IPS DF 4.7 (cell line): Measurements from ENCODE around the gene CDK6.

Experiments used
- DNase-seq: peaks from one replicate; pipeline ENCODE4 v3.0.0-alpha.2; 2013; ENCODE audit warnings: low spot score; ENCODE audit errors: extremely low read depth

Gene CDK6

GRCh38 chr7:92682903-92683539 lies 153.4 kb downstream of the CDK6 start:
- no peak for DNase-seq

- no peak for DNase-seq
Measured at GRCh38 chr7:92682330-92682729, 154.0 kb downstream of the CDK6 start.

DNA sequence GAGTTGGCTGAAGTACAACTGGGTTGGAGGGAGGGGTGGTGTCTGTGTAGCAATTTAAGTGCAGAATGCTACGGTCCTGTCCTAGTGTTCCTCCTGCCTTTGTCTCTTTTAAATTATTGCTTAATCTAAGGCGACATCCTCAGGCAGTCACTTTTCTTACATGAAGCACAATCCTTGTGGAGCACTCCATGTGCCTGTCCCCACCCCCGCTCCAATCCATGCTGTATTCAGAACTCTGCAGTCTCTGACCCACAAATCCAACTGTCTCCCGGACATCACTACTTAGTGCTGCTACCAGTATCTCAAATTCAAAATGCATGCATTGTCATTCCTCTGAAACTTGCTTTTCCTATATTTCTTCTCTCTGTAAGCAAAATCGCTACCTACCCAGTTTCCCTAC lies 154.7 kb downstream of the CDK6 start:
- DNase-seq = no peak

DNA sequence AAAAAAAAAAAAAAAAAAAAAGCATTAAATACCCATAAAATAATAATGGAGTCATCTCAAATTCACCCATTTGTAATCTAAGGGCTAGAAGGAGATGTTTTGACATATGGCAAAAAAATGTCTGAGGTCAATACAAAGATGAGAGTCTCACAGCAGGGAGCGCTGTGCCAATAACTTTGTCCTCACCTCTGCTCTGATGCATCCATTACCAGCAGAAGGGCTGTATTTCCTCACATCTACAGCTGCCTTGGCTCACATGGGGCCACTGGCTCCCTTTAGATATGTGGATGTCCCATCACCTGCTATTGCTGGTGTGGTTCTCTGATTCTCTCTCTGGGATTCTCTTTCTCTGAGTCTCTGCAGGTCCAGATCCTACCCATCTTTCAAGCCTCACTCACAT lies 155.9 kb downstream of the CDK6 start:
- DNase-seq = no peak

GRCh38 chr7:92678291-92678920 lies 158.0 kb downstream of the CDK6 start:
- DNase-seq = no peak

DNA sequence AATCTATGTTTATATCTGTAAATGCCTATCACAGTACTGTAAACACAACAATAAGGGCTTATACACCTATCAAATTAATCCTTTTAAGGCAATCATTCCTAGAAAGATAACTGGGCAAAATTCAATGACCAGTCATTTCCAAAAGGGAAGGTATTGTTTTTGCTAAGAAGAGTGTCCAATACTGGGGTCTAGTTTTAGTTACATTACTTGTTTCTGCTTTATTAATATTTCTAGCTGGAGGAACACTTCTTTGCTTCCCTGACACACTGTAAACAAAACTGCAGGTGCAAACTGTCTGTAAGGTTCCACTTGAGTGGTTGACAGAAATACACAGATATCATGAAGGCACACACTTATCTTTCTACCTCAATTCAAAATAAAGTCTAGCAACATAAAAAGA lies 162.0 kb downstream of the CDK6 start:
- DNase-seq = no peak

DNA sequence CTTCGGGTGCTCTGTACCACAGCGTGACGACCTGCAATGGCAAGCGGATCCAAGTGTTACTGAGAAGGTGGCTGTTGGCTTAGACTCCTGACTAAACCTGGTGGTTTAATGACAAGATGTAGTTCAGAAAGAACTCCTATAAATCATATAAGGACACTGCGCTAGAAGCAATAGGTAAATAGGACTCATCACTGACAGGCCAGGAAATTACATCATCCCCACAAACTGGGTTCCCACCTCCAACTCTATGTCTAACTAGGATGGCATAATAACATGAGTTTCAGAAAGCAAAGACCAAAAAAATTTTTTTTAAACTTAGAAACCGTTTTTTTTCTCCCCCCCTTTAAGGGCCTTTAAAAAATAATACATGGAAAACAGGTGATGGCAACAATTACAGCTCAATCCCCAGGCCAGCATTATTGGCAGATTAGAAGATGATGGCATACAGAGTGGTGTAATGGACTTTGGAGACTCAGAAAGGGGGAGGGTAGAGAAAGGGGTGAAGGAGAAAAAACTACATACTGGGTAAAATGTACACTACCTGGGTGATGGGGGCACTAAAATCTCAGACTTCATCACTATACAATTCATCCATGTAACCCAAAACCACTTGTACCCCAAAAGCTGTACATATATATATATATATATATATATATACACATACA lies 164.7 kb downstream of the CDK6 start:
- DNase-seq = no peak

DNA sequence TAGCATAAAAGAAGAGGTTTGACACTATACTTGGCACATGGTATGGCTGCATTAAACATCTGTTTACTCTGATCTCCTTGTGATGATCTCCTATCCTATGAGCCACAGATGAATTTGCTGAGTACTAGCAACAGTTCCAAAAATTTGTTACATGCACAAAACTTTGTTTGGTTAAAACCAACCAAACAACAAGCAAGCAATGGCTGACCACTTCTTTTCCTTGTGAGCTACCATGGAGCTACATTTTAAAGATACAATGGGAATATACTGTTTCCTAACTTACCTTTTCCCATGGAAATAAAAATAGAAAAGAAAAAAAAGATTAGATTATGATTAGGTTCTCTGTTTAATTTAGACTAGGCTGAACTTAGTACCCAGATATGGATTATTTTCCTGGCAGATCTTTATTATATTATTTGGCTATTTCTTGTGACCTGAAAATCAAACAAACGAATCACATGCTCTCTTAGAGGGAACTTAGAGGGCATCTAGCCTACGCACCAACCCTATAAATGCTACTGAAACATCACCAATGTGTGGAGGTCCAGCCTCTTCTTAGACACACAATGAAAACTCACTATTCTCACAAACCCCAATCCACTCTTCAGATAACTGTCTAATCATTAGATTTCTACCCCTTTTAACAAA lies 166.0 kb downstream of the CDK6 start:
- DNase-seq = no peak

- no peak for DNase-seq
Measured at GRCh38 chr7:92669616-92670165, 166.7 kb downstream of the CDK6 start.

- DNase-seq = no peak
Measured at GRCh38 chr7:92668564-92668963, 167.8 kb downstream of the CDK6 start.

GRCh38 chr7:92667816-92668535 lies 168.4 kb downstream of the CDK6 start:
- no peak for DNase-seq

DNA sequence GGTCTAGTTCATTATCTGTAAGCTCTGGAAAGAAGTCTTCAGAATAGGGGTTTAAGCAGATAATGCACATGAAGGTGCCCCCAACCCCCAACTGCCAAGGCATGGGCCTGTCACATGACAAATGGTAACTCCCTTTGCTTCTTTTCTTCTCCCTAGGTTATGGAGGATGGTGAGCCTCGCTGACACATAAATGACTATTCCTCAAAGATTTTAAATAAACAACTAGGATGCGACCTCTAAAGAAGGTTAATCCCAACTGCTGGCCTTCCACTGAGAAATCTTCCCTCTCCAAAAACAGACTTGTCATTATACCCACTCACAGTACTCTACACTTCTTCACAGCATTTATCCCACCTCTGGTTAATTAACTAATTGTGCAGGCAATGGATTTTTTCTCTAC lies 170.4 kb downstream of the CDK6 start:
- DNase-seq = no peak

GRCh38 chr7:92661651-92662050 lies 174.7 kb downstream of the CDK6 start:
- no peak for DNase-seq

DNA sequence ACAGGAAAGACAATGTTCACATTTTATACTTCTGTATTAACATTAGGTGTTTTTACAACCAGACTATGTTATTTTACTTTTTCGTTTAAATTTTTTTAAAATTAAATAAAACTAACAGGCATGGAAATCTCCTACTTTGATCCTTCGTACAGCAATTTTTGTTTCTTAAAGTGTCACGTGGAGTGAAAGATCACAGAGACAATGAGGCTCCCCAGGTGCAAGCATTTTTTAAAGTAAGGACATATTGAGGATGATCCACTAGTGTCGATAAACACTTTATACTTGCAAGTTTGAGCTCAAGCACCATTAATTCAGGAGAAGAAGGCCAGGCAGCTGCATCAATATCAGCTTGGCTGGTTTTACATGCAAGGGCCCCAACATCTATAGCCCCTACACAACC lies 177.7 kb downstream of the CDK6 start:
- no peak for DNase-seq

DNA sequence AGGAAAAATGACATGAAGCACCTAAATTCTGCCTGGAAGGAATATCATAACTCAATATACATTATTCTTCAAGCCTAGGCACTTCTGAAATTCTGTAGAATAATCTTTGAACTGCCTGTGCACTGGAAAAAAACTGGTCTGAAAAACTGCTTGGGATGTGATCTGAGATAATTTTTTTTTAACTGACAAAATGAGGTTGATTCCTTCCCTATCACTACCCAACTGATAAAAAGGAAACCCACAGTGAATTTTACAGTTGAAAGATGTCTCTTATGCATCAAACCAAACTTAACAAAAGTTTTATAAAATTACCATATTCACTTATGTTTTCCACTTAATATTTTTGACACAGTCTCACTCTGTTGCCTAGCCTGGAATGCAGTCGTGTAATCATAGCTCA lies 179.0 kb downstream of the CDK6 start:
- no peak for DNase-seq

DNA sequence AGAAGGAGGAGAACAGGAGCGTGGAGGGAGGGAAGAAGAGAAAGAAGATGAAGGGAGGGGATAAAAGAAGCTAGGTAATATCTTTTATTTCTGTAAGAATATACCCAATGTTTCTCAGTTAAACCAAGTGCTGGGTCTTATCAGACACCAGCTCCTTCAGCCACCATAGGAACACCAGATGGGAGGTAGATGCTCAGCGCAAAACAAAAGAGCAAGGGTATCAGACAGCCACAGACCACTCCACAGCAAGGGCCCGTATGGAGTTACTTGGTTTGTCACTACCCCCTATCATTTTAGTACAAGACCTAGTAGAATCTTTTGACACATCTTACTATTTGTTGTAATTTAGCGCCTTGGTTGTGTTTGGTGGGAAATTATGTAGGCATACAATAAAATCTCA lies 180.3 kb downstream of the CDK6 start:
- no peak for DNase-seq

DNA sequence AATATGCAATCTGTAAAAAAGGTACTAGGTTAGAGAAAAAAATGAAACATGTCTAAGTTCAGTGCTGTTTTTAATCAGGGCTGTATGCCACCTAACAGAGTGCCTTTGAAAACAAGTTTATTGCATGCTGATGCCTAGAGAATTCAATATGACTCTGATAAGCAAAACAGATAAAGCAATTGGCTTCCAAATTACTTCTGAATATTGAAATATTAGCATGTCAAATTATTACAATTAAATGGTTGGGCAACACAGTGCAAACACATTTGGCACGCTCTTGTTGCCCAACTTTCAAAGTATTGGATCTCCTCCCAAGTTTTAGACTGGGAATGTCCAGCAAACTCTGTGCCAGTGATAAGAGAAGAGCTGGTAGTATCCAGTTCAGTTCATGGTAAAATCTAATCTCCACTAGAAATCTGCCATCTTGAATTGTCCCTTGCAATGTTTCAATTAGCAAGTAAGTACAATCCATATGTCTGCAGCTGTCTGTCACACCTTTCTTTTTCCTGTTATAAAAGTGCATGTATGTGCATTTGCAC lies 181.0 kb downstream of the CDK6 start:
- no peak for DNase-seq

DNA sequence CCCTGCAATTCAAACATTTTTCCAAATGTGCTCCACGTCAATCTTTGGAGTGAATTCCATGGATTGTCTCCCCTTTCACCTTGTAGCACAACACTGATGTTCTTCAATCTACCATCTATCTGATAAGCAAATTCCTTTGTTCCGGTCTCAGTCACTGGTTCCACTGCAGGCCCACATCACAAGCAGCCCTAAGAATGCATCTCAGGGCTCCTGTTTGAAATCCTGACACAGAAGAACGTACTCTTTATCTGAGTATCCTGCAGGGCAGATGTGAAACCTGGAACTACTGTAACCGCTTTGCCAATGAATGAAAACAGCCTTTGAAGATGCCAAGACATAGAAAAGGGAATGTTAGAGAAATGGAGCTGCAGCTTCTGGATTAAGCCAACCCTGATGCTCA lies 183.2 kb downstream of the CDK6 start:
- DNase-seq = no peak

DNA sequence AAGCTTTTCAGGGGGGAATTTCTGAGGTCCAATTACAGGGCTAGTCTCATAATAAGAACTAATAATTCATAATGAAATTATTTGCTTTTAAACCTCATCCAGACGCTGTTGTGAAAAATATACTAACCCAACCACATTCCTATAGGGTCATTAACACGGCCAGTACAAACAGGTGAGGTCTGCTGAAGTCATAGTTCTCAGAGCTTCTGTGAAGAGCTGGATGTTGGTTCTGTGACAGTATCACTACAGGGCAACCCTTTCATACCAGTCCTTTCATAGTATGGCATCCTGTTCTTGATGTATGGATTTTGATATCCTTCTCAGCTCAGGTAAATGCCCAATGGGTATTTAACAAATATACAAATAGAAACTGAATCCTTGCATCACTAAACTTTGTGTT lies 183.8 kb downstream of the CDK6 start:
- DNase-seq = no peak

GRCh38 chr7:92650391-92650790 lies 186.0 kb downstream of the CDK6 start:
- DNase-seq = no peak

- DNase-seq = no peak
Measured at GRCh38 chr7:92648067-92648466, 188.3 kb downstream of the CDK6 start.
